Measurements from ENCODE around the gene TJP2. TPM values are rescaled to one million over a fixed set of nuclear protein-coding genes. Genes with fewer than 3 reads are reported as not detected.
A peak's percentile ranks its signal among the peaks of the same experiment; 100 is the strongest.
"Not testable (repeated sequence)": the region's sequence is repeated elsewhere in the genome, so short reads cannot be mapped to it uniquely, and the experiment has no call there.

The TJP2 gene
- total RNA-seq, 2 experiments from 2014 or later, result 2.1 to 3.2 TPM

DNA sequence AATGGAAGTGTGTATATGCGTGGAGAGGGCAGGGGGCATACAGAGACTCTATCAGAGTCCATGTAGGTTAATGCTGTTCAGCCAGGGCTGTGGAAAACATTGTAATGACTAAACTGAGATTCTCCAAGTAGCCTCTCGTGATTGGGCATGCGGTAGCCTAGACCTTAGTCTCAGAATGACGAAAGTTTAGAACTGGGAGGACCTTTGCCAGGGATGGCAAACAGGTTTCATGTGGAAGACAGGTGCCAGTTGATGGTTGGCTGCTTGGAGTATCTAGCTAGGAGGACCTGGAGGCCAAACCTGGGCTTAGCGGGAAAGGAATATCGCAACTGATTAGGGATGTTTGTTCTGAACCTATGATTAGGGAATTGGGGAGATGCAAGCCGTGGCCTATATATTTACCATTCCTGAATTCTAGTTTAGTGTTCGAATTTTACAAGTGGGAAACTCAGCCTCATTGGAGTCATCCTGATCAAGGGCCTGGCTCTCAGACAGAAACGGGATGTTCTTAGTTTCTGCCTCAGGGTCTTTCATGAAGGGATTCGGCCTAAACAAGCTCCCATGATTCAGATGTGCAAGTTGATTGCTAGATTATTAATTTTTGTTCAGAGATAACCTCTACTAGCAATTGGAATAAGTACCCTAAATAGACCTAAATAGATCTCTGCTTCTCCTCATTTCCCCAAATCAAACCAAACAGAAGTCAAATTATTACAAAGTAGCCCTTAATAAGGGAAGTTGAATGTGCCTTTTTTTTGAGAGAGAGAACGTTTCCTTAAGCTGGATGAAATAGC, 26.8 kb upstream of the TJP2 start:
- POLR2A ChIA-PET, result no interaction called here
- Mint-ChIP-seq H3K4me1 (no peaks in the 10 kb centered on the region), H3K9me3 (no peaks in the 10 kb centered on the region), H3K27ac (no peak overlapping the region), H3K4me3 (no peak overlapping the region), H3K36me3 (no peaks in the 10 kb centered on the region), H3K27me3 (no peaks in the 10 kb centered on the region)
- ATAC-seq (ENCODE audit: low read depth) (no peak), DNase-seq (no peak)

DNA sequence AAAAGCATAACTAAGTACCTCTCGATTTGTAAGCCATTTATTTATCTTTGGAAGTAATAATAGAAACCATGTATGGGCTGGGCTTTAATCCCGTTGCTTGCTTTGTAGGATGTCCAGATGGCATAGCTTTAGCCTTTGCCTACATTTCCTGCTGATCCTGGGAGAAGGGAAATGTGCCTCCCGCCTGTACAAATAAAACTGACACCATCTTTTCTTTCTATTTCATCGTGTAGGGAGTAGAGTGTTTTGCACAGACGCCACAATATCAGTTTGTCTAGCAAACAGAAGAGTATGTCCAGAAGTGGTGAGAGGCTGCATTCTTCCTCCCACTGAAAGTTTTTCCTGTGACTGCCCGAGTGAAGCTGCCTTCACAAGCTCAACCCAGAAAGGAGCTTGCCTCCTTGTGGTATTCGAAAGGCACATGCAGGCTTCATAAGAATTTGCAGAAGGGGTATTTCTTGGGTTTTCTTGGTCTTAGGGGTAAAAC, 24.7 kb upstream of the TJP2 start:
- Mint-ChIP-seq H3K4me3 (no peak overlapping the region), H3K27ac (no peak overlapping the region), H3K9me3 (no peaks in the 10 kb centered on the region), H3K27me3 (no peaks in the 10 kb centered on the region), H3K36me3 (no peaks in the 10 kb centered on the region), H3K4me1 (no peaks in the 10 kb centered on the region)
- DNase-seq (no peak), ATAC-seq (ENCODE audit: low read depth) (no peak)
- POLR2A ChIA-PET, result no interaction called here

DNA sequence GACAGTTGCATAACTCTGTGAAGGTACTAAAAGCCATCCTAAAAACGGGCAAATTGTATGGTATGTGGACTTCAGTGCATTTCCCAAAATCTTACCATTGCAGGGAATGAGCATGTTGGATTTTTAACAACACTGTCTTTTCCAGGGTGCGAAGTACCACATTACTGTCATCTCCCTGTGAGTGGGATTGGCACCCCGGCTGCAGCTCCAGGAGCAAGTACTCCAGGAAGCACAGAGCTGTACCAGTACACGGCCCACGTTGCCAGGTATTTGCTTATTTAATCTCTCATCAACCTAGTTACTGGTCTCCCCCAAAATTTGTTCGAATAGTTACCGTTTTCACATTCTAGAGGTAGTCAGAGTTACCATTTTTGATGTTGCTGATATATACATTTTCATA, 22.6 kb upstream of the TJP2 start:
- Mint-ChIP-seq H3K27me3 (no peaks in the 10 kb centered on the region), H3K4me3 (no peak overlapping the region), H3K4me1 (no peaks in the 10 kb centered on the region), H3K9me3 (no peaks in the 10 kb centered on the region), H3K27ac (no peak overlapping the region), H3K36me3 (no peaks in the 10 kb centered on the region)
- ATAC-seq (ENCODE audit: low read depth) (no peak), DNase-seq (no peak)
- POLR2A ChIA-PET, result no interaction called here

DNA sequence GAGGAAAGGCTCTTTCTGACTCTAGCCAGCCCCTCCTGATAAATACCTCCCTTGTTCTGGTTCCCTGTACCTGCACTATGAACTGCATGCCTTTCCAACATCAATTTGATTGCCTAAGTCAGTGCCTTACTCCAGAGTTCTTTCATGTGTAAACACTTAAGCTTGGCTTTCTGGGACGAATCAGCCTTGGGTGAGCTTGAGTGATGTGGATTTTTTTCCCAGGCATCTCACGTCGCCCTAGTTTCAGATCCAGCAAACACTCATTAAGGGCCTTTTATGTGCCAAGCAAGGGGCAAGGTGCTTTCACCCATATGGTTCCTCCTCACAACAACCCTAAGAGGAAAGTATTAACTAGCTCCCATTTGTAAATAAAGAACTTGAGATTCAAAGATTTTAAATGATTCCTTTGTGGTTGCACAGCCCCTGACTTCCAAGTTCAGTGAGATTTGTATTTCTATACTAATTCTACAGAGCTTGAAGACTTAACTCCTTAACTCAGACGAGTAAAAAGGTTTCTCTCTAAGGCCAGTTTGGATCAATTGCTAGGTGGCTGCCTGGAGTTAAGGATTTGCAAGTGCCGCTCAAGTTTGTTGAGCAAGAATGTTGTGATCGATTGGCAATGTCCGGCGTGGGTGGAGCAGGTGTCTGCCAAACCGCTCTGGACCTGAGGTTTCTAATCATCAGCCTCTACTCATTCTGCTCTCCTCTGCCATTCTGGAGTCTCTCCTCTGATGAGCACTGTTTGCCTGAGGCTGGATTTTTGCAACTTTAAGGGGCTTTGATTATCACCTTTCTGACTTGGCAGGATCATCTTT, 20.2 kb upstream of the TJP2 start:
- H3K9me3 Mint-ChIP-seq, result no peaks in the 10 kb centered on the region
- no peak overlapping the region for H3K27ac Mint-ChIP-seq
- no peak overlapping the region for H3K4me3 Mint-ChIP-seq
- POLR2A ChIA-PET, result no interaction called here
- no peak for DNase-seq
- no peaks in the 10 kb centered on the region for H3K36me3 Mint-ChIP-seq
- no peaks in the 10 kb centered on the region for H3K27me3 Mint-ChIP-seq
- no peak for ATAC-seq (ENCODE audit: low read depth)
- no peaks in the 10 kb centered on the region for H3K4me1 Mint-ChIP-seq

DNA sequence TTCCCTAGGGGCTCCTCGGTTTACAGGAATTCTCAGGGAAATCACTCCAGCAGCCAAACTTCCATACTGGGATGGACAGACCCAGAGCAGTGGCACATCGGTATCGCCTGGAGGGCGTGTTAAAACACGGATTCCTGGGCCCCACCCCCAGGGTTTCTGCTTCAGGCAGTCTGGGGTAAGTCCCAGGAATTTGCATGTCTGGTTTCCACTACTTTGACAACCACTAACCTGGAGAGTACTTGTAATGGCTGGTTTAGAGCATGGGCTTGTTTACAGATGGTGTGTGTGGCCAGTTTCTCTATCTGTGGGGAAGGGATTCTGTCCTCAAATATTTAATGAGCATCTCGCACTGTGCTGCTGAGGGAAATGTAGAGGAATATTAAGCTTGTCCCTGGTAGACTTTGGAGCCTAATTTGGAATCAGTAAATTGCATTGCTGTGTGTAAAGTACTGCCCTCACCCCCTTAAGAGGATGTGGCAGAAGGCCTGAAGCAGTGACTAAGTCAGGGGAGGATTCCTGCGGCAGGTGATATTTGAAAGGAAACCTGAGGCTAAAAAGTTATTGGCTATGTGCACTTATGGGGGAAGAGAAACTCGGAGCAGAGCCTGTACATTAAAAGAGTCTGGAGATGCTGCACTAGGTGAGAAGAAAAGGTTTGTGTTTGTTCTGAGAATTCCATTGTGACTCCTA, 18.6 kb upstream of the TJP2 start:
- ATAC-seq (ENCODE audit: low read depth) (no peak), DNase-seq (no peak)
- Mint-ChIP-seq H3K36me3 (no peaks in the 10 kb centered on the region), H3K9me3 (no peaks in the 10 kb centered on the region), H3K4me1 (no peaks in the 10 kb centered on the region), H3K27me3 (no peaks in the 10 kb centered on the region), H3K4me3 (no peak overlapping the region), H3K27ac (no peak overlapping the region)
- POLR2A ChIA-PET, result no interaction called here

DNA sequence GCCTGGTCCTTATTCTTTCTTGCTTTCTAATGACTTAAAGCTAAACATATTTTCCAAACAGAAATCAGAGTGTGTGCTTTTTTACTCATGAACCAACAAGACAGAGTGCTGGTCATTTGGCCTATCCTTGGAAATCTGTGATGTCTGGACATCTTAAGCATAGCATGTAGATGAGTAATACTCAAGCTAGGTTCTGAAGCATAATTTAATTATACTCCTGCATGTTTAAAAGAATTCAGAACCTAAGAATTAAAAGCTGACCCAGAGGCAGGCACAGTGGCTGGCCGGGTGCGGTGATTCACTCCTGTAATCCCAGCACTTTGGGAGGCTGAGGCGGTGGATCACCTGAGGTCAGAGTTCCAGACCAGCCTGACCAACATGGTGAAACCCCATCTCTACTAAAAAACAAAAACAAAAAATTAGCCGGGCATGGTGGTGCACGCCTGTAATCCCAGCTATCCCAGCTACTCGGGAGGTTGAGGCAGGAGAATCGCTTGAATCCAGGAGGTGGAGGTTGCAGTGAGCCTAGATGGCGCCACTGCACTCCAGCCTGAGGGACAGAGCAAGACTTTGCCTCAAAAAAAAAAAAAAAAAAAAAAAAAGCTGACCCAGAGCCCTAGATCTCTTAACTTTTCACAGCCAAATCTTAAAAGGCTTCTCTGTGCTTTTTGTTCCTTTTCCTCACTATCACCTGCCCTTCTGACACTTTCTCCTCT, 16.2 kb upstream of the TJP2 start:
- no peaks in the 10 kb centered on the region for H3K9me3 Mint-ChIP-seq
- H3K27ac Mint-ChIP-seq, result no peak overlapping the region
- POLR2A ChIA-PET, result no interaction called here
- H3K27me3 Mint-ChIP-seq, result no peaks in the 10 kb centered on the region
- H3K4me3 Mint-ChIP-seq, result no peak overlapping the region
- no peak for ATAC-seq (ENCODE audit: low read depth)
- DNase-seq, result no peak
- no peaks in the 10 kb centered on the region for H3K4me1 Mint-ChIP-seq
- no peaks in the 10 kb centered on the region for H3K36me3 Mint-ChIP-seq

DNA sequence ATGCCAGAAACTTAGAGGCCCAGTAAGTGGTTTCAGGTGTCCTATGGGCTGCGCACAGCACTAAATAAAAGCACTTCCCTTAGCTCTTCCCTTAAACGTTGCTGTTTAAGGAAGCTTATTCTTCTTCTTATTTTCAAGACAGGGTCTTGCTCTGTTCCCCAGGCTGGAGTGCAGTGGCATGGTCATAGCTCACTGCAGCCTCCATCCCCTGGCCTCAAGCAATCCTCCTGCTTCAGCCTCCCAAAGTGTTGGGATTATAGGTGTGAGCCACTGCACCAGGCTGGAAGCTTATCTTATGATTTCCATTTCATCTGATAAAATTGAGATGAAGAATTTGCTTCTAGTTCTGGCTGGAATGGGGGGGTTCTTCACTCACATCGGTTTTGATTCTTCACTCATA, 15.6 kb upstream of the TJP2 start:
- DNase-seq (no peak), ATAC-seq (ENCODE audit: low read depth) (no peak)
- H3K4me1 Mint-ChIP-seq, result no peaks in the 10 kb centered on the region
- POLR2A ChIA-PET, result no interaction called here
- H3K36me3 Mint-ChIP-seq, result no peaks in the 10 kb centered on the region
- no peaks in the 10 kb centered on the region for H3K27me3 Mint-ChIP-seq
- H3K4me3 Mint-ChIP-seq, result no peak overlapping the region
- no peaks in the 10 kb centered on the region for H3K9me3 Mint-ChIP-seq
- no peak overlapping the region for H3K27ac Mint-ChIP-seq

DNA sequence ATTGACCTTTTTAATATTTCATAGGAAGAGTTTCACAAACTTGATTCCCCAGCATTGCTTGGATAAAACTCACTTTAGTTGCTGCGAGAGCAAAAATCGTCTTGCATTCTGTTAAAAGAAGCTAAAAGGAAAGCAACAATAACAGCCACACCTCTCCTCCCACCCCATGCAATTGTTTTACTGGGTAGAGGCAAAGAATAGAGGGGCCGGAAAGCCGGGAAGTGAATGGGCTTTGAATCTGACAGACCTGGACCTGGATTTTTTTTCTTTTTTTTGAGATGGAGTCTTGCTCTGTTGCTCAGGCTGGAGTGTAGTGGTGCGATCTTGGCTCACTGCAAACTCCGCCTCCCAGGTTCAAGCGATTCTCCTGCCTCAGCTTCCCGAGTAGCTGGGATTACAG, 9.5 kb upstream of the TJP2 start:
- ATAC-seq (ENCODE audit: low read depth); H3K27ac Mint-ChIP-seq; H3K4me3 Mint-ChIP-seq; H3K36me3 Mint-ChIP-seq; H3K27me3 Mint-ChIP-seq; H3K9me3 Mint-ChIP-seq; H3K4me1 Mint-ChIP-seq; POLR2A ChIA-PET; DNase-seq: not testable (repeated sequence)

DNA sequence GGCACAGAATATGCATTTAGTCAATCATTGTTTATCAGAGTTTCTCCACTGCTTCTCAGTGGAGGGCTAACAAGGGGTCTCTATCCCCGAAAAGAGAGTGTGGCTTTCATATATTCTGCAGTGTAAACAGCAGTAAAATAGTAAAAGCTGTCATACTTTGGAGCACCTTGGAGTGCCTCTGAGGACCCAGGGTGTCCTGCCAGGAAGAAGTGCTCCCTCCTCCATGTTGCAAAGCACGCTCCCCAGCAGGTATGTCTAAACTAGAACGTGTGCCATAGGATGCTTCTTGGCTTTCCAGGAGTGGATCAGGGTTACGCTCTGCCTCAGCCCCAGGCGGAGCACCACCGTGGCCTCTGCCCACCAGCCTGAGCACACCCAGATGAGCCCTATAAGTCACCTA, 8.5 kb upstream of the TJP2 start:
- Mint-ChIP-seq H3K27ac (no peak overlapping the region), H3K4me1 (peaks cover 7% of the 10 kb centered on the region), H3K36me3 (no peaks in the 10 kb centered on the region), H3K27me3 (peaks cover 1% of the 10 kb centered on the region), H3K9me3 (no peaks in the 10 kb centered on the region), H3K4me3 (no peak overlapping the region)
- DNase-seq, result no peak
- ATAC-seq (ENCODE audit: low read depth), result no peak
- POLR2A ChIA-PET, result no interaction called here

DNA sequence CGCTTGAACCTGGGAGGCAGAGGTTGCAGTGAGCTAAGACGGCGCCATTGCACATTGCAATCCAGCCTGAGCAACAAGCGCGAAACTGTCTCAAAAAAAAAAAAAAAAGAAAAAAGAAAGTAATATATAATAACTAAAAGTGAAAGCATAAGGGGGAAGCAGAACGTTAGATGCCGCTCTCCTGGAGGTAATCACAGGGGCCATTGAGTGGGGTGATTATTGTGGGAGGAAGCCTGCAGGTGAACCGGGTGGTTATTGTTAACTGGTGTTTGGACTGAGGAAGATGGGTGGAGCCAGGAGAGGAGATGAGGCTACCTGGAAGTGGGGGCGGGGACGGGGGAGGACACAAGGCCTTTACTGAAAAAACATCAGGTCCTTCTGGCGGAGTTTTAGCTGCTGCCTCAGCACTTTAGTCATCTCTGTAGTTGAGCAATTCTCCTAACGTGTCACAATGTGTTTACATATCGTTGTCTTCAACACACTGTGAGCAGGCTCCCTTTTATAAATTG, 5.3 kb upstream of the TJP2 start:
- H3K4me1 Mint-ChIP-seq, result peaks cover 12% of the 10 kb centered on the region
- peak overlapping the region; percentile 73 for H3K27ac Mint-ChIP-seq
- peak; percentile 36 for DNase-seq
- no peaks in the 10 kb centered on the region for H3K9me3 Mint-ChIP-seq
- no peaks in the 10 kb centered on the region for H3K36me3 Mint-ChIP-seq
- ATAC-seq (ENCODE audit: low read depth), result peak; percentile 71
- H3K27me3 Mint-ChIP-seq, result peaks cover 25% of the 10 kb centered on the region
- H3K4me3 Mint-ChIP-seq, result peak overlapping the region; percentile 71
- POLR2A ChIA-PET, result interaction anchor here (0.7 kb wide), 1 partner anchor 22 kb away, joined by 3 read pairs; no protein-coding TSS in a partner anchor

DNA sequence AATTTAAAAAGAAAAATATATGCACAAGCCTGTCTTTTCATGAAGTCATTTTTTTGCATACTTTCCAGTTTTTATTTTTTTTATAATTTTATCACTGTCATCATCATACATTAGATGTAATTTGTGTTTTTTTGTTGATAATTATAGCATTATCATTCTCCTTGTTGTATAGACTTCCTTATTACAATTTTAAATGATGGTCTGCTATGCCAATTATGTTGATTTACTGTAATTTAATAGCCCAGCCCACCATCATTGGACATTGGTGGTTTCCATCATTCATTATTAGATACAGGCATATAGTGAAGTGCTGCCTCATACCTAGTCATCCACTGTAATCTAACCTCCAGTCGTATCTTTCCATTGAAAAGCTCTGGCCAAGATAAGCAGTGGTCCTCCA, 3.8 kb upstream of the TJP2 start:
- Mint-ChIP-seq H3K4me1 (peaks cover 19% of the 10 kb centered on the region), H3K27me3 (peaks cover 36% of the 10 kb centered on the region), H3K4me3 (no peak overlapping the region), H3K9me3 (no peaks in the 10 kb centered on the region), H3K27ac (no peak overlapping the region), H3K36me3 (no peaks in the 10 kb centered on the region)
- POLR2A ChIA-PET, result no interaction called here
- DNase-seq (no peak), ATAC-seq (ENCODE audit: low read depth) (no peak)

DNA sequence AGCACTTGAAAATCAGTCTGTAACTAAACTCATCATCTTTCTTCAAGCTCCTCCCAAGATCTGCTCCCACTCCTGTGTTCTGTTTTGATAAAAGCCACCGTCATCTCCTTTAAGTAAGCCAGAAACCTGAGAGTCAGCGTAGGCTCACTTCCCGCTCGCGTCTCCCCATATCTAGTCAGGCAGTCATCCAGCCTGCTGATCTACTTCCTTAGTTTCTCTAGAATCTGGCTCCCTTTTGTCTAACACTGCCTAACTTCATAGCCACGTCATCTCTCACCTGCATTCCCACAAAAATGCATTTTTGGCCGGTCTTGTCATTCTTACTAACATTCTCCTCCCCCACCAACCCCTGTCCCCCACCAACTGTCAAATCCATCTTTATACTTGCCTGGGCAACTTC, 3.0 kb upstream of the TJP2 start:
- POLR2A ChIA-PET, result no interaction called here
- no peak for DNase-seq
- no peak overlapping the region for H3K4me3 Mint-ChIP-seq
- H3K4me1 Mint-ChIP-seq, result peaks cover 22% of the 10 kb centered on the region
- H3K27ac Mint-ChIP-seq, result no peak overlapping the region
- ATAC-seq (ENCODE audit: low read depth), result no peak
- peaks cover 44% of the 10 kb centered on the region for H3K27me3 Mint-ChIP-seq
- no peaks in the 10 kb centered on the region for H3K36me3 Mint-ChIP-seq
- no peaks in the 10 kb centered on the region for H3K9me3 Mint-ChIP-seq

DNA sequence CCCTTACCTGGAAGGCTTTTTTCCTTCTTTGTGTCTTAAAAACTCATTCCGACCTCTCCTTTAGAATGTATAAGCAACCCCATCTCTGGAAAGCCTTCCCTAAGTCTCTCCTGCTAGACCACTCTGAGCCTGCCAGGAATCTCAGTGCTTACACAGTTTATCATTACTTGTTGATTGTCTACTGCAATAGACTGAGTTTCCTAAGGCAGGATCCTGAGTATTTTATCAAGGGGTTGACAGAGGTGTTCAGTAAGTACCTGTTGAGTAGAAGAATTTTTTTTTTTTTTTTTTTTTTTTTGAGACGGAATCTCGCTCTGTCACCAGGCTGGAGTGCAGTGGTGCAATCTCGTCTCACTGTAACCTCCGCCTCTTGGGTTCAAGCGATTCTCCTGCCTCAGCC, 2.6 kb upstream of the TJP2 start:
- Mint-ChIP-seq H3K4me1 (peaks cover 22% of the 10 kb centered on the region), H3K9me3 (no peaks in the 10 kb centered on the region), H3K4me3 (no peak overlapping the region), H3K27me3 (peaks cover 48% of the 10 kb centered on the region), H3K27ac (no peak overlapping the region), H3K36me3 (no peaks in the 10 kb centered on the region)
- POLR2A ChIA-PET, result no interaction called here
- ATAC-seq (ENCODE audit: low read depth) (no peak), DNase-seq (no peak)
